Small intestine (tissue), 7 donors: ENCODE measurements around the gene A2M. TPM values are rescaled to one million over a fixed set of nuclear protein-coding genes. Genes with fewer than 3 reads are reported as not detected.
"Not testable (repeated sequence)": the region's sequence is repeated elsewhere in the genome, so short reads cannot be mapped to it uniquely, and the experiment has no call there.

ENCODE experiments used
- DNase-seq, 2 donors: peaks; one replicate each; pipeline versions ENCODE4 v3.0.0 to v3.0.0-alpha.2; 2013
- FAIRE-seq: peaks from 2 replicates; lab custom pipeline; 2012; peaks lifted over from hg19 to GRCh38; lab: Jason Lieb, UNC
- H3K27ac ChIP-seq, 3 donors: one replicate each; pipeline ENCODE4 v1.5.1; 2013; ENCODE audit warnings: low read length in 2 of 3, mild to moderate bottlenecking in 2 of 3, control low read depth in 1 of 3, inconsistent platforms in 1 of 3, low read depth in 1 of 3, moderate library complexity in 1 of 3
- H3K27me3 ChIP-seq, 3 donors: one replicate each; pipeline ENCODE4 v1.6.1; 2013; ENCODE audit warnings: low read length in 3 of 3, inconsistent platforms in 1 of 3; ENCODE audit not compliant: control insufficient read depth in 3 of 3, insufficient read depth in 3 of 3
- H3K36me3 ChIP-seq, 3 donors: one replicate each; pipeline ENCODE4 v1.6.1; 2013; ENCODE audit warnings: low read length in 3 of 3, inconsistent platforms in 1 of 3, low read depth in 1 of 3, mild to moderate bottlenecking in 1 of 3, moderate library complexity in 1 of 3; ENCODE audit not compliant: control insufficient read depth in 3 of 3, insufficient read depth in 2 of 3
- H3K4me1 ChIP-seq, 3 donors: one replicate each; pipeline ENCODE4 v1.6.1; 2013; ENCODE audit warnings: low read length in 2 of 3, inconsistent platforms in 1 of 3, low read depth in 1 of 3, mild to moderate bottlenecking in 1 of 3, moderate library complexity in 1 of 3; ENCODE audit not compliant: control insufficient read depth in 3 of 3, insufficient read depth in 2 of 3
- H3K4me3 ChIP-seq, 3 donors: one replicate each; pipeline ENCODE4 v1.5.1; 2013; ENCODE audit warnings: low read length in 3 of 3, control low read depth in 1 of 3, inconsistent platforms in 1 of 3, low read depth in 1 of 3, mild to moderate bottlenecking in 1 of 3, moderate library complexity in 1 of 3
- H3K9me3 ChIP-seq, 2 donors: one replicate each; pipeline ENCODE4 v1.6.1; 2013; ENCODE audit warnings: low read depth in 1 of 2, low read length in 1 of 2; ENCODE audit not compliant: control insufficient read depth in 2 of 2, insufficient read depth in 1 of 2
- WGBS, 3 donors: extraction: QIAGEN DNeasy Blood & Tissue Kit; methylation state at CpG; one replicate each; pipeline ENCODE4 v1.1.7; 2013; 5-methylcytosine and 5-hydroxymethylcytosine counted together
- polyA plus RNA-seq, 4 donors: library from polyadenylated mRNA; stranded (reverse) in 3 of 4; unstranded in 1 of 4; fragments of 200-250 nt in 3 of 4; fragments of 120-200 nt in 1 of 4; gene quantifications; one replicate each; pipeline versions ENCODE4 v1.2.1 to v1.2.3, GENCODE V29; 2013
- donor health status: healthy with polysubstance abuse.
- donor health status: control.
- donor health status: control.
- donor health status: Bipolar disorder and iron deficiency.
- donor health status: healthy.

The A2M gene
- polyA plus RNA-seq, 4 donors: 4.7 to 93.5 (median 42.1) TPM

GRCh38 chr12:9143929-9144729, 28.4 kb upstream of the A2M start:
- DNase-seq (no peak), FAIRE-seq (no peak)
- H3K4me1 ChIP-seq: no peaks in the 10 kb centered on the region
- H3K4me3 ChIP-seq: no peak overlapping the region
- 81 to 93% (median 82%) methylated on average over 3 of the region's 3 CpGs for WGBS, 3 donors
- H3K27ac ChIP-seq: no peak overlapping the region
- H3K9me3 ChIP-seq: peaks cover 2 to 18% of the 10 kb centered on the region in 2 donors
- H3K36me3 ChIP-seq: no peaks in the 10 kb centered on the region
- no peaks in the 10 kb centered on the region for H3K27me3 ChIP-seq

- FAIRE-seq (no peak), DNase-seq (no peak)
- H3K4me3 ChIP-seq: no peak overlapping the region
- WGBS, 3 donors: 52 to 63% (median 60%) methylated on average over 2 of the region's 2 CpGs
- H3K9me3 ChIP-seq: peaks cover 2 to 18% of the 10 kb centered on the region in 2 donors
- no peaks in the 10 kb centered on the region for H3K4me1 ChIP-seq
- no peak overlapping the region for H3K27ac ChIP-seq
- no peaks in the 10 kb centered on the region for H3K27me3 ChIP-seq
- no peaks in the 10 kb centered on the region for H3K36me3 ChIP-seq
Observed at GRCh38 chr12:9143137-9143536, 27.4 kb upstream of the A2M start.

- not testable (repeated sequence) for H3K36me3 ChIP-seq, DNase-seq, H3K4me1 ChIP-seq, H3K27me3 ChIP-seq, H3K27ac ChIP-seq, H3K4me3 ChIP-seq
- peak; percentile 77 for FAIRE-seq
- H3K9me3 ChIP-seq: peaks cover 2 to 19% of the 10 kb centered on the region in 2 donors
- 37 to 52% (median 48%) methylated on average over 2 of the region's 2 CpGs for WGBS, 3 donors
Observed at GRCh38 chr12:9139588-9140290, 24.0 kb upstream of the A2M start.

- FAIRE-seq: no peak
- peaks cover 0 to 3% of the 10 kb centered on the region in 2 donors for H3K9me3 ChIP-seq
- H3K27me3 ChIP-seq: no peaks in the 10 kb centered on the region
- no peaks in the 10 kb centered on the region for H3K36me3 ChIP-seq
- DNase-seq: no peak
- H3K27ac ChIP-seq: no peak overlapping the region
- no peak overlapping the region for H3K4me3 ChIP-seq
- 65 to 82% (median 68%) methylated on average over 5 of the region's 5 CpGs for WGBS, 3 donors
- peaks cover 0 to 13% (median 0%) of the 10 kb centered on the region in 3 donors for H3K4me1 ChIP-seq
Observed at GRCh38 chr12:9135903-9136310, 20.2 kb upstream of the A2M start.

GRCh38 chr12:9134981-9135628, 19.4 kb upstream of the A2M start:
- Histone ChIP-seq H3K9me3 (peaks cover 0 to 3% of the 10 kb centered on the region in 2 donors), H3K27me3 (no peaks in the 10 kb centered on the region), H3K36me3 (no peaks in the 10 kb centered on the region), H3K27ac (peak overlapping the region in 2 of 3 donors; percentile 32 to 68), H3K4me1 (peaks cover 0 to 13% (median 0%) of the 10 kb centered on the region in 3 donors), H3K4me3 (no peak overlapping the region)
- FAIRE-seq (no peak), DNase-seq (peak; percentile 1 to 21)
- WGBS, 3 donors: 75 to 90% (median 80%) methylated on average over 16 of the region's 16 CpGs

GRCh38 chr12:9133216-9133916, 17.6 kb upstream of the A2M start:
- Histone ChIP-seq H3K9me3 (peaks cover 0 to 5% of the 10 kb centered on the region in 2 donors), H3K4me1 (peaks cover 0 to 13% (median 0%) of the 10 kb centered on the region in 3 donors), H3K27ac (peak overlapping the region in 1 of 3 donors; percentile 57), H3K4me3 (no peak overlapping the region), H3K27me3 (no peaks in the 10 kb centered on the region), H3K36me3 (no peaks in the 10 kb centered on the region)
- no peak for FAIRE-seq
- DNase-seq: no peak
- 38 to 93% (median 85%) methylated on average over 1 of the region's 1 CpG for WGBS, 3 donors

- peak overlapping the region in 1 of 3 donors; percentile 57 for H3K27ac ChIP-seq
- H3K4me1 ChIP-seq: peaks cover 0 to 13% (median 0%) of the 10 kb centered on the region in 3 donors
- H3K27me3 ChIP-seq: no peaks in the 10 kb centered on the region
- no peaks in the 10 kb centered on the region for H3K36me3 ChIP-seq
- H3K9me3 ChIP-seq: peaks cover 0 to 17% of the 10 kb centered on the region in 2 donors
- no peak overlapping the region for H3K4me3 ChIP-seq
- peak; percentile 43 to 86 for DNase-seq
- WGBS, 3 donors: 5 to 30% (median 11%) methylated on average over 1 of the region's 1 CpG
- no peak for FAIRE-seq
Observed at GRCh38 chr12:9132008-9132535, 16.4 kb upstream of the A2M start.
